GM12891 (cell line): ENCODE results near the gene VWA5B2.

Experiments
- POLR2A ChIP-seq: IDR thresholded peaks from 2 replicates; pipeline ENCODE4 v1.6.1; 2011; ENCODE audit warnings: low read depth, low read length, control low read depth
- POLR2AphosphoS5 ChIP-seq: IDR thresholded peaks from 2 replicates; pipeline ENCODE4 v1.6.1; 2011; ENCODE audit warnings: low read depth, low read length, control low read depth
- POU2F2 ChIP-seq: IDR thresholded peaks from 2 replicates; pipeline ENCODE4 v1.6.1; 2011; ENCODE audit warnings: low read depth, mild to moderate bottlenecking, control low read depth, low read length, moderate library complexity
- SPI1 ChIP-seq: IDR thresholded peaks from 2 replicates; pipeline ENCODE4 v1.6.1; 2011; ENCODE audit warnings: low read depth, low read length, control low read depth
- TAF1 ChIP-seq: IDR thresholded peaks from 2 replicates; pipeline ENCODE4 v1.6.1; 2011; ENCODE audit warnings: low read depth, low read length, control low read depth

GRCh38 chr3:184218814-184219213 is 10.6 kb upstream of the VWA5B2 start:
- no peak for TF ChIP-seq POLR2A
- TF ChIP-seq POLR2AphosphoS5: no peak
- TF ChIP-seq SPI1: no peak
- no peak for TF ChIP-seq TAF1
- TF ChIP-seq POU2F2: no peak
